ENCODE measurements around the gene NRG3. TPM values are rescaled to one million over a fixed set of nuclear protein-coding genes. Genes with fewer than 3 reads are reported as not detected.

The NRG3 gene
- total RNA-seq, 1 experiment from 2014 or later = 0.08 TPM

- no TSS peak for BruUV-seq (replicated peaks)
- in situ Hi-C loops (cut with HindIII; ENCODE audit: low pct_unique_long_range_greater_than_20kb, low sequenced_read_pairs) (no loop called here), intact Hi-C loops (cut with micrococcal nuclease; ENCODE audit: unreplicated experiment) (no loop called here)
- ATAC-seq (no peak), DNase-seq (ENCODE audit: low read depth, low spot score) (no peak)
- no peaks in the 10 kb centered on the region for H3K36me3 ChIP-seq (ENCODE audit: control insufficient read depth, insufficient read depth, low read length)
- no peaks in the 10 kb centered on the region for H3K9me3 ChIP-seq (ENCODE audit: control insufficient read depth, insufficient read depth, low read depth, low read length)
- H3K4me3 ChIP-seq (ENCODE audit: low read depth in 2 of 2, low read length in 2 of 2) = no peak overlapping the region
- ChIA-PET CTCF (no interaction called here), POLR2A (no interaction called here)
- TF ChIP-seq, protein P1, sequence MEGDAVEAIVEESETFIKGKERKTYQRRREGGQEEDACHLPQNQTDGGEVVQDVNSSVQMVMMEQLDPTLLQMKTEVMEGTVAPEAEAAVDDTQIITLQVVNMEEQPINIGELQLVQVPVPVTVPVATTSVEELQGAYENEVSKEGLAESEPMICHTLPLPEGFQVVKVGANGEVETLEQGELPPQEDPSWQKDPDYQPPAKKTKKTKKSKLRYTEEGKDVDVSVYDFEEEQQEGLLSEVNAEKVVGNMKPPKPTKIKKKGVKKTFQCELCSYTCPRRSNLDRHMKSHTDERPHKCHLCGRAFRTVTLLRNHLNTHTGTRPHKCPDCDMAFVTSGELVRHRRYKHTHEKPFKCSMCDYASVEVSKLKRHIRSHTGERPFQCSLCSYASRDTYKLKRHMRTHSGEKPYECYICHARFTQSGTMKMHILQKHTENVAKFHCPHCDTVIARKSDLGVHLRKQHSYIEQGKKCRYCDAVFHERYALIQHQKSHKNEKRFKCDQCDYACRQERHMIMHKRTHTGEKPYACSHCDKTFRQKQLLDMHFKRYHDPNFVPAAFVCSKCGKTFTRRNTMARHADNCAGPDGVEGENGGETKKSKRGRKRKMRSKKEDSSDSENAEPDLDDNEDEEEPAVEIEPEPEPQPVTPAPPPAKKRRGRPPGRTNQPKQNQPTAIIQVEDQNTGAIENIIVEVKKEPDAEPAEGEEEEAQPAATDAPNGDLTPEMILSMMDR (IDR thresholded peaks at IDR 0.05) = no peak
- no peak for TF ChIP-seq TCF7L2 (IDR thresholded peaks at IDR 0.05; ENCODE audit: low read depth, low read length)
- TF ChIP-seq REST (IDR thresholded peaks at IDR 0.05; ENCODE audit: insufficient read depth in 1 of 2, low read depth in 2 of 2, low read length in 1 of 2) = no peak
- TF ChIP-seq POLR2AphosphoS5 (IDR thresholded peaks at IDR 0.05; ENCODE audit: low read depth, low read length) = no peak
- TF ChIP-seq SIN3A (IDR thresholded peaks at IDR 0.05; ENCODE audit: borderline replicate concordance, insufficient read depth, low read depth, low read length) = no peak
- H3K27me3 ChIP-seq (ENCODE audit: control insufficient read depth, insufficient read depth, low read length) = no peaks in the 10 kb centered on the region
- no peak overlapping the region for H3K27ac ChIP-seq (ENCODE audit: low read length)
- H3K4me1 ChIP-seq (ENCODE audit: control insufficient read depth, insufficient read depth, low read length) = no peaks in the 10 kb centered on the region
Observed at GRCh38 chr10:81981724-81982123, 106.7 kb downstream of the NRG3 start.

DNA sequence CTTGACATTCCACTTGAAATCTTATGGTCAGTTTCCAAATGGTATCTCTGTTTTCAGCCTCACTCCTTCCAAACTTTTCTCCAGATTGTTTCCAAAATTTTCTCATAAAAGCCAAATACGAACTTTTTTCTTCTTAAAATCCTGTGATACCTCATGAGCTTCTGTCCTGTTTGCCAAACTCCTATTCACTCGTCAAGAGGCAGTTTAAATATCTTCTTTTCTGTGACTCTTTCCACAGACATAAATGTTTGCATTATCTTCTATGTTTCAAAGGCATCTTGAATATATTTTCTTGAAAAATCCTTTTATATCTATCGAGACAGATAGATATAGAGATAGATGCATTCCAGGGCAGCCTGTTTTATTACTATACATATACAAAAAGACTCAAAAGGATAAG, 109.4 kb downstream of the NRG3 start:
- Histone ChIP-seq H3K36me3 (ENCODE audit: control insufficient read depth, insufficient read depth, low read length) (no peaks in the 10 kb centered on the region), H3K9me3 (ENCODE audit: control insufficient read depth, insufficient read depth, low read depth, low read length) (0 out of 2 replicates have a peak, but pooled peaks cover 3% of the 10 kb centered on the region), H3K27ac (ENCODE audit: low read length) (no peak overlapping the region), H3K27me3 (ENCODE audit: control insufficient read depth, insufficient read depth, low read length) (no peaks in the 10 kb centered on the region), H3K4me3 (ENCODE audit: low read depth in 2 of 2, low read length in 2 of 2) (no peak overlapping the region), H3K4me1 (ENCODE audit: control insufficient read depth, insufficient read depth, low read length) (no peaks in the 10 kb centered on the region)
- intact Hi-C loops (cut with micrococcal nuclease; ENCODE audit: unreplicated experiment) = no loop called here
- ATAC-seq (no peak), DNase-seq (ENCODE audit: low read depth, low spot score) (no peak)
- ChIA-PET CTCF (no interaction called here), POLR2A (no interaction called here)
- no TSS peak for BruUV-seq (replicated peaks)
- TF ChIP-seq SIN3A (IDR thresholded peaks at IDR 0.05; ENCODE audit: borderline replicate concordance, insufficient read depth, low read depth, low read length) (no peak), POLR2AphosphoS5 (IDR thresholded peaks at IDR 0.05; ENCODE audit: low read depth, low read length) (no peak), REST (IDR thresholded peaks at IDR 0.05; ENCODE audit: insufficient read depth in 1 of 2, low read depth in 2 of 2, low read length in 1 of 2) (no peak), TCF7L2 (IDR thresholded peaks at IDR 0.05; ENCODE audit: low read depth, low read length) (no peak)
- TF ChIP-seq, protein P1 (IDR thresholded peaks at IDR 0.05) = no peak
- in situ Hi-C loops (cut with HindIII; ENCODE audit: low pct_unique_long_range_greater_than_20kb, low sequenced_read_pairs) = no loop called here

Measured in Panc1 (cell line).